ENCODE data around the gene DHX30. TPM values are rescaled to one million over a fixed set of nuclear protein-coding genes. Genes with fewer than 3 reads are reported as not detected.

The DHX30 gene
- total RNA-seq, 4 donors from 2014 or later: 31.0 to 52.3 (median 47.9) TPM

- no peaks in the 10 kb centered on the region for H3K9me3 ChIP-seq
- no peaks in the 10 kb centered on the region for H3K4me1 ChIP-seq
- TF ChIP-seq POLR2AphosphoS5 (IDR thresholded peaks at IDR 0.05) (no peak), CTCF (IDR thresholded peaks at IDR 0.05) (no peak), EP300 (IDR thresholded peaks at IDR 0.05; ENCODE audit: low read depth) (no peak), POLR2A (IDR thresholded peaks at IDR 0.05) (no peak)
- no peak overlapping the region for H3K27ac ChIP-seq
- WGBS, 2 donors (ENCODE audit: low coverage in 1 of 2): 82 to 92% methylated on average over 2 to 3 of the region's 3 CpGs
- no peak for DNase-seq
- H3K36me3 ChIP-seq: peaks cover 0 to 17% (median 5%) of the 10 kb centered on the region in 4 donors
- in situ Hi-C loops (cut with MboI; ENCODE audit: low pct_ligation_motif_present in 1 of 4, low pct_unique_long_range_greater_than_20kb in 1 of 4, low sequenced_read_pairs in 3 of 4): no loop called here
- H3K4me3 ChIP-seq: no peak overlapping the region
- intact Hi-C loops (cut with DNase I; ENCODE audit: low total_unique reads): no loop called here
- no peaks in the 10 kb centered on the region for H3K27me3 ChIP-seq
Measured at GRCh38 chr3:47877290-47877689, 74.4 kb downstream of the DHX30 start.

- intact Hi-C loops (cut with DNase I; ENCODE audit: low total_unique reads) (no loop called here), in situ Hi-C loops (cut with MboI; ENCODE audit: low pct_ligation_motif_present in 1 of 4, low pct_unique_long_range_greater_than_20kb in 1 of 4, low sequenced_read_pairs in 3 of 4) (no loop called here)
- no peak for TF ChIP-seq CTCF (IDR thresholded peaks at IDR 0.05)
- no peak for TF ChIP-seq EP300 (IDR thresholded peaks at IDR 0.05; ENCODE audit: low read depth)
- no peak for TF ChIP-seq POLR2AphosphoS5 (IDR thresholded peaks at IDR 0.05)
- no peak for TF ChIP-seq POLR2A (IDR thresholded peaks at IDR 0.05)
- H3K4me1 ChIP-seq: no peaks in the 10 kb centered on the region
- H3K27ac ChIP-seq: no peak overlapping the region
- no peak overlapping the region for H3K4me3 ChIP-seq
- H3K36me3 ChIP-seq: peaks cover 0 to 17% (median 5%) of the 10 kb centered on the region in 4 donors
- H3K27me3 ChIP-seq: no peaks in the 10 kb centered on the region
- DNase-seq: no peak
- no peaks in the 10 kb centered on the region for H3K9me3 ChIP-seq
Measured at GRCh38 chr3:47877719-47878118, 74.8 kb downstream of the DHX30 start.

- H3K4me1 ChIP-seq: no peaks in the 10 kb centered on the region
- H3K27ac ChIP-seq: no peak overlapping the region
- in situ Hi-C loops (cut with MboI; ENCODE audit: low pct_ligation_motif_present in 1 of 4, low pct_unique_long_range_greater_than_20kb in 1 of 4, low sequenced_read_pairs in 3 of 4): no loop called here
- no peaks in the 10 kb centered on the region for H3K27me3 ChIP-seq
- 94 to 98% methylated on average over 2 of the region's 2 CpGs for WGBS, 2 donors (ENCODE audit: low coverage in 1 of 2)
- no peaks in the 10 kb centered on the region for H3K36me3 ChIP-seq
- H3K4me3 ChIP-seq: no peak overlapping the region
- DNase-seq: no peak
- TF ChIP-seq CTCF (IDR thresholded peaks at IDR 0.05) (peak in 1 of 5 experiments; percentile 21), POLR2A (IDR thresholded peaks at IDR 0.05) (no peak)
- intact Hi-C loops (cut with DNase I; ENCODE audit: low total_unique reads): no loop called here
- H3K9me3 ChIP-seq: no peaks in the 10 kb centered on the region
Measured at GRCh38 chr3:47882338-47882737, 79.4 kb downstream of the DHX30 start.

GRCh38 chr3:47884603-47885002 is 81.7 kb downstream of the DHX30 start:
- peaks cover 0 to 4% (median 0%) of the 10 kb centered on the region in 4 donors for H3K36me3 ChIP-seq
- WGBS, 2 donors (ENCODE audit: low coverage in 1 of 2): 75% methylated on average over 3 of the region's 3 CpGs; no CpG with 5 or more reads in 1 of the 2 donors
- DNase-seq: no peak
- no peak overlapping the region for H3K4me3 ChIP-seq
- H3K9me3 ChIP-seq: no peaks in the 10 kb centered on the region
- TF ChIP-seq POLR2AphosphoS5 (IDR thresholded peaks at IDR 0.05) (no peak), EP300 (IDR thresholded peaks at IDR 0.05; ENCODE audit: low read depth) (no peak), POLR2A (IDR thresholded peaks at IDR 0.05) (no peak), CTCF (IDR thresholded peaks at IDR 0.05) (no peak)
- H3K27me3 ChIP-seq: no peaks in the 10 kb centered on the region
- peaks cover 0 to 1% (median 0%) of the 10 kb centered on the region in 4 donors for H3K4me1 ChIP-seq
- intact Hi-C loops (cut with DNase I; ENCODE audit: low total_unique reads): no loop called here
- in situ Hi-C loops (cut with MboI; ENCODE audit: low pct_ligation_motif_present in 1 of 4, low pct_unique_long_range_greater_than_20kb in 1 of 4, low sequenced_read_pairs in 3 of 4): no loop called here
- no peak overlapping the region for H3K27ac ChIP-seq

All from transverse colon (tissue), 4 donors.